HG02973 (cell line): ENCODE measurements around the gene SLC6A12.

ENCODE experiments used
- ATAC-seq: cut with Tn5 transposase; IDR thresholded peaks from one replicate; pipeline ENCODE4 v1.9.1; 2021; ENCODE audit warnings: moderate library complexity; ENCODE audit not compliant: unreplicated experiment

SLC6A12 gene

DNA sequence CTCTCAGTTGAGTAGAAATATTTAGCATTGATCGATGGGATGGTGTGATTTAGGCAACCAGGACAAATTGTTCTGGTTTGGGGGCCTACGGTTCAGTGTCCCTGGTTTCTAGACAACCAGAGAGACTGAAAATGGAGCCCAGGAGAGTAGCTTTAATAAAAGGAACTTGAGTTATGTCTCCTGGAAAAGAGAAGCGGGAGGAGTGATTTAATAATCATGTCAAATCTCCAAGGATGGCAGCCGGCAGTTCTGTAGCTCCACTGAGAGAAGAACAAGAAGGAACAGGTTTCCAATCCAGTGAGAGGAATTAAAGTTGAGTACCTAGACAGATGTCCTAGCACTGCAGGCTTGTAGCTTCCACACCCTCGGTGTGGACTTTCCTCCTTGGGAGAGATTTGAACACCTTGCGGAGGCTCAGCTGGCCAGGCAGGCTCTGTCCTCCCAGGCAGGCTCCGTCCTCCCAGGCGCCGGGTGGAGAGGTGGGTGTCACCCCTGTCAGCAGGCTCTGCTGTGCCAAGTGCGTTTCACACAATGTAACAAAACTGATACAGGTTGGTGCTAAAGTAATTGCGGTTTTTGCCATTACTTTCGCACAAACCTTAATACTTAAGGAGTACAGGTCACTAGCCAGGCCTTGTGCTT, 45.9 kb downstream of the SLC6A12 start:
- no peak for ATAC-seq

DNA sequence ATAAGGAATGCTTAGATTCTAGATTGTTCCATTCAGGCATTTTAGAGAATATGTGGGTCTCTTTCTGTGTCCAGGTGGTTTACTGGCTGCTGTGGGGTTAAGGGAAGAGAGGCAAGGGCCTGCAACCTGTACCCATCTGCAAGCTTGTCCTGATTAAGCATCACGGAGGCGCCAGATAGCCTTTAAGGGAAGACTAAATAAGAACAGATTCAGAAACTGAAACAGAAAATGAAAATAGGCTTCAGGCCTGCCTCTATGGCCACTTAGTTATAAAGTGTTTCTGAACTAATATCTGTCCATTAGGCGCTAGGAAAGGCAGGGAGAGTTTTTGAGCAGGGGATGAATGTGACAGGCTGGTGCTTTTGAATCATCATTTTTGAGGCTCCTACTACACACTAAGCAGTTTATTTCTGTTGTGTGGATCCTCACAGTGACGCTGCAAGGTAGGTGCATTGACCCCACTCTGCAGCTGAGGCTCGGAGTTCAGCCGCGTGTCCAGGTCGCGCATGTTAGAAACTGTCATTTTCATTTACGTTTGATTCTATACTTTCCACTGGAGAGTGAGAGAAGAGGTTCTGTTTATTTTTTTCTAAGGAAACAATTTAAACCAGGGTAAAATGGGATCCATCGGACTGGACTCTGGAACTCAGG, 47.4 kb downstream of the SLC6A12 start:
- no peak for ATAC-seq

DNA sequence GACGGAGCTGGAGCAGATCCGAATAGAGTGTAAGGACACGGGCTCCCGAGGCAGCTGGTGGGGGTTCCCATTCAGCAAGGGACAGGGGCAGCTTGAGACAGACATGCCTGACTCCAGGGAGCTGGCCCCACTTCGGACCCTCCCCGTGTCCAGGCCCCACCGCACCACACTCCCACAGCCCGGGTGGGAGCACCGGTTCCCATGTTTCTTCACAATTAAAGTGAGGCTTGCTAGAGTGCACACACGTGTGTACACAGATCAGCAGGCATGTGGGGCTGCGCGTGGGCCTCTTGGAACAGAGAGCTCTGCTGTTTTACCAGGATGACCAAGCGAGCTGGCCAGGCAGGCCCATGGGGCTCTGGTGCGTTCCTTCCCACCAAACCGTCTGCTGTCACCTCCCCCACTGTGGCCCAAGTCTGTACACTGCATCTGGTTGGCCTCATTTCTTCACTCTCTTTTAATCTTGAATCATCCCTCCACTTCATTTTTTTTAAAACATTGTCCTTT, 48.0 kb downstream of the SLC6A12 start:
- no peak for ATAC-seq

DNA sequence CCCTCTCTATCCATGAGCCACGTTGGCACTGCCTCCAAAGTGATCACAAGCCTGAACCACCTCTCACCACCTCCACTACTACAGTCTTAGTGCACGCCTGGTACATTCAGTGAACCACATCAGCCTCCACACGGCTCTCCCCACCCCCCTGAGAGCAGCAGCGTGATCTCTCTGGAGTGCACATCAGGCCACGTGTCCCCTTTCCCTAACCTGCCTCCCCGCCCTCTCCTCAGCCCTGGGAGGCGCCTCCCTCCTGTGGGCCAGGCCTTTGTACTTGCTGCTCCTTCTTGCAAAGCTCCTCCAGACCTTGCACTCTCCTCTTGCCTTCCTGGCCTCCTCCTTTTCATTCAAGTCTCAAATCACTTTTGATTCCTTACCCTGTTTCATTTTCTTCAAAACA, 49.8 kb downstream of the SLC6A12 start:
- ATAC-seq: no peak

DNA sequence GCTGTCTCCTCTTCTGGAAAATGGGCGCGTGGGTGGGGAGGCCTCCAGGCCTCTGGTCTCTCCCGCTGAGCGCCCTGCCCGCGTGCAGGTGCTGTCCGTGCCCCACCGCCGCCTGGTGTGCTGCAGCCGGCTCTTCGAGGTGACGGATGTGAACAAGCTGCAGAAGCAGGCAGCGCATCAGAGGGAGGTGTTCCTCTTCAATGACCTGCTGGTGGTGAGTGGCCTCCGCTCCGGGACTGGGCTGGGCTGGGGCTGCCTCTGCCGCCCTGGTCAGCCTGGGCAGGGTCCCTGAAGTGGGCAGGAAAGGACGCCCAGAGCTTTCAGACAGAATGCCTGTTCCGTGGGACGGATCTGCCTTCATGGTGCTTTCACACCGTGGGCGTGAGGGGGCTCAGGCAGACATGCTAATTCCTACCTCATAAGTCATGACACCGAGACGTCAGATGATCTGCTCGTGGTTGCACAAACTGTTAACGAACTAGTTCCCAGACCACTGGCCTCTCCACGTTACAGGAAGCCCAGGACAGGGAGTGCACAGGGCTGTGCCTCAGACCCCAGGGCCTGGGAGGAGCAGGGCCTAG, 50.5 kb downstream of the SLC6A12 start:
- ATAC-seq: no peak

DNA sequence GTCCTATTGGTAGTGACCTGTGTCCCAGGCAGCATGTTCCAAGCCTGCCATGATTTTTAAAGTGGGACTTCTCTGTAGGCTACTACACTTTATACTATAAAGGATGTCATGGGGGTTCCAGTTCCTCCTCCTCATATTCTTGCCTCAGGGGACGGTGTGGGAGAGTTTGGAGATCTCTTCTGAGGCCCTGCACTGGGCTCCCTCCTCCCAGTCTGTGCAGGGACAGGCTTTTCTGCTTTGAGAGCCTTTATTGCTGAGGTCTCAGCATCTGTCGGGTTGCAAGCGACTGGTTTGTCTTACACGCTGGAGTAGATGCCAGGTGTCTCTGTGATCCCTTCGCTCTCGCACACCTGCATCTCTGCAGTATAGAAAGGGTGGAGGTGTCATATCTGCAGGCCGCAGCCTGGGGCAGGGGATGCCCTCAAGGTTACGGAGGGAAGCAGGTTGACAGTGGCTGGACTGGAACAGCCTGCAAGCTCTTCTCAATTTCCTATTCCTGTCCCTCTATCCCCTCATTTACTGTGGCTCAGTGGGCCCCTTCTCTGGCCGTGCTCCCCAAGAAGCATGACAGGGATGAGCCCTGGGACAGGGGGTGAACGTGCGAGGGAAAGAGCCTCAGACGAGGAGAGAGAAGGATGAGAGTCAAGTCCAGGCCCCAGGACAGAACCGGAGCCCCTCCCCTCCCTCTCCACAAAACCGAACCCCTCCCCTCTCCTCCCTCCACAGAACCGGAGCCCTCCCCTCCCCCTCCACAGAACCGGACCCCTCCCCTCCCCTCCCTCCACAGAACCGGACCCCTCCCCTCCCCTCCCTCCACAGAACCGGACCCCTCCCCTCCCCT, 51.3 kb downstream of the SLC6A12 start:
- no peak for ATAC-seq

DNA sequence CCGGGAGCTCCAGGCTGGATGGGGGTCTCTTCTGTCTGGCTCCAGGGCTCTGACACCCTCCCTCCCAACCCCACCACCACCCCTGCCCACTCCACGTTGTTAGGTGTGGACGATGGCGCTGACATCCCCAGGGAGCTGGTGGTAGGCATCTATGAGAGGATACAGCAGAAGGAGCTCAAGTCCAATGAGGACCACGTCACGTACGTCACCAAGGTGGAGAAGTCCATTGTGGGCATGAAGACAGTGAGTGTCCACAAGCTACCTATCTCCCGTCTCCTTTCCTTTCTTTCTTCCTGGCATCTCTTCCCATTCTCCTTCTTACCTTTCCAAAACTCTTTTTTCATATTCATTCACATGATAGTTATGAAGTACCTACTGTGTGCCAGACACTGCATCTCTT, 52.1 kb downstream of the SLC6A12 start:
- no peak for ATAC-seq

DNA sequence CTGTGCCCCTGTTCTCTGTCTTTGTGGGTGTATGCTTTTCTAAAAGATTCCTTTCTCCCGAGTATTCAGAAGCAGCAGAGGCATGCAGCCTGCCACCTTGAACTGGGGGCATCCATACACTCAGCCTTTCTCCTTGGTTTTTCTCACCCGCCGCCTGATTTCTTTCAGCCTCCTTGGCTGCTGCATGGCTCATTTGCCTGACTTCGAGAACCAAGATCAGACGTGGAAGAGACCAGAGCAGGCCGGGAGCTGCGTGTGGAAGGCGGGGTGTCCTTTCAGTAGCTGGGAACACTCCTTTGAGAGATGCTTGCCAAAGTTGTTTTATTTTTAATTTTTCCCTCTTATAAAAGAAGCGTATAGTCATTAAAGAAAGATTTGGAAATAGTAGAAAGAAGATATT, 53.1 kb downstream of the SLC6A12 start:
- ATAC-seq: no peak

DNA sequence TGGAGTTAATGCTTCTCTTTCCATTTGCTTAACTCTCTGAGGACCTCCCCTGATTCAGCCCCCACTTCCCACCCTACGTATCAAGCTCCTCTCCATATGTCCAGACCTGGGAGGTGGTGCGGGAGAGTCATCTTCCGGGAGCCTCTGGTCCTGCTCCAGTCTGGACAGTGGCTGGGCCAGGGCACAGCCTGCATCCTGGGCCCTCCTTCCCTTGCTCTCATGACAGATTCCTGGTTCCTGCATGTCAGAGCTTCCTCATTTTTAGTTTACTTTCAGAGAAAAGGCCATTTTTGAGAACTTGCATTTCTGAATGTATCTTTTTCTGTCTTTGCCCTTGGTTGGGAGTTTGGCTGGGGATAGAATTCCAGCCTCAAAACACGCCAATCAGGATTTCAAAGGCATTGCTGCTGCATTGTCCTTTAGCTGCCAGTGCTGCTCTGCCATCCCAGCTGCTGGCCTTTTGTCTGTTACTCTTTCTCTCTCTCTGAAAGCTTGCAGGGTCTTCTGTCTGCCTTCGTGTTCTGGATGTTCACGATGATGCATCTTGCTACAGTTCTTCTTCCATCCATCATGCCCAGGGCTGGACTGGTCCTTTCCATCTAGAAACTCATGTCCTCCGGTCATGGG, 54.7 kb downstream of the SLC6A12 start:
- no peak for ATAC-seq

DNA sequence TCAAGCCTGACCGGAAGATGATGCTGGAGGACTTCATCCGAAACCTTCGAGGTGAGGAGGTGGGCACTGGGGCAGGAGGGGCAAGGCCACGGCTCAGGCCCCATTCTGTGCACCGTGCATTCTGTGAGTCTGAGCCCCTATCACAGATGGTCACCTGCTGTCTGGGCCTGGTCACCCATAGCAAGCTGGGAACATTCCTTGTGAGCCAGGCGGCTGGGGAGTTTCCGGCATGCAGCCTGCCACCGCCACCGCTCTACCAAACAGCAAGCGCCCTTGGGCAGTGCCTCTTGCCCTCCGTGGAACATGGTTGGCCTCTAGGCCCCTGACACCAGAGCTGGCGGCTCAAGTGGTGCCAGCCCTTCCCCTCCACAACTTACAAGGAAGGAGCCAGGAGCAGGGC, 56.3 kb downstream of the SLC6A12 start:
- no peak for ATAC-seq

DNA sequence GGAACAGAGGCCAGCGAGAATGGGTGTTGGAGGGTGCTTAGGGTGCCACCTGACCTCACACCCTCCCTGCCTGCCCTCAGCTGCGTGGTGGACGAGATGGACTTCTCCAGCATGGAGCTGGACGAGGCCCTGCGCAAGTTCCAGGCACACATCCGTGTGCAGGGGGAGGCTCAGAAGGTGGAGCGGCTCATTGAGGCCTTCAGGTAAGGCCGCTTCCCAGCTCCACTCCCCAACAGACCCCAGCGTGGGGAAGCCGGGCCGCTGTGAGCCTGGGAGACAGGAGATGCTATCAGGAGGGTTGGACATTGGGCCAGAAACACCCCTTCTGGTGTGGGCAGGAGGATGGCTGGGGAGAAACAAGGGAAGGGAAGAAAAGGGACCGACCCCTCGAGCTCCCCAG, 57.0 kb downstream of the SLC6A12 start:
- ATAC-seq: no peak

DNA sequence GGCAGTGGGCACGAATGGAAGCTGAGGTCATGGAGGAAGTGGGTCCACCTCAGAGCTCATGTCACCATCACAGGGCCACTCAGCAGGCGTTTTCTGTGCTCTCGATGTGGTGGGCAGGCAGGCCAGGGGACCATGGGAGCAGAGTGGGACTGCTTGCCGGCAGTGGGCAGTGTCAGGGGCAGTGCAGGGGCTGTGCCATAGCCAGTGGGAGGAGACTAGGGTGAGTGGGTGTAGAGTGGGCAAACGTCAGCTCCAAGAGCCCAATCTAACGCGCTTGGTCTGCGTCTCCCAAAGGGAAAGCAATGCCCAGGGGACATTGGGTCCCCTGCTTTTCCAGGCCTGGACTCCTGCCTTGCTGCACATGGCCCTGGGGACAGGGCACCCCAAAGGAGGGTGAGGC, 58.3 kb downstream of the SLC6A12 start:
- ATAC-seq: no peak

DNA sequence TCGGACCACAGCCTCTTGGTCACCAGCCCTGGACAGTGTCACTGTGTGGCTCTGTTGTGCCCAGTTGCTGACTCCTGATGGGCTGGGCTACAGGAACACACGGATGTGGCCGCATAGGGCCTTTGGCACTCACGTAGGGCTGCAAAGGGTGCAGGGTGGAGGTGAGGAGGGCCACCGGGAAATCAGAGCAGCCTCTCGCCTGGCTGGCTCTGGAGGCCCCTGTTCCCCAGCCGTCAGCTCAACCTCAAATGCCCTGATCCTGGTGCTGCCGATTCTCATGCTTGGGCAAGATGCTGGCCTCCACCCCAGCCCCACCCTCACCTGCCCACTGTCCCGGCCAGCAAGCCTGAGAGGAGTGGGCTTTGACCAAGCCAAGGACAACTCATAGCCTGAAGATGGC, 59.0 kb downstream of the SLC6A12 start:
- no peak for ATAC-seq

DNA sequence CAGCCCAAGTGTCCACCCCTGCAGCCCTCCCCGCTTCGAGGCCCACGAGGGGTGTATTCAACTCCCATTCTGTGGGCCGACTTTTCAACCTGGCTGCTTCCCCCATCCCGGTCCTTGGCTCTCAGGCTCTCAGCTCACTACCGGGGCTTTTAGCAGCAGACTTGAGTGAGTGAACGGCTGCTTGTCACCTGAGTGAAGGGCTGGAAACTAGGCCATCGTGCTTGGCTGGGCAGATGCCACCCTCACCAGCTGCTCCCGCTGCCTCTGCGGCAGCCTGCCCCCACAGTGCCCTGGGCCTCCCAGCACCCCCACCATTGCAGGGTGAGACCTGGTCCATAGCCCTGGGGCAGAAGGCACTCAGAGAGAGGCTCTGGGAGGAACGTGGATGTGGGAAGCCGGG, 59.9 kb downstream of the SLC6A12 start:
- no peak for ATAC-seq

DNA sequence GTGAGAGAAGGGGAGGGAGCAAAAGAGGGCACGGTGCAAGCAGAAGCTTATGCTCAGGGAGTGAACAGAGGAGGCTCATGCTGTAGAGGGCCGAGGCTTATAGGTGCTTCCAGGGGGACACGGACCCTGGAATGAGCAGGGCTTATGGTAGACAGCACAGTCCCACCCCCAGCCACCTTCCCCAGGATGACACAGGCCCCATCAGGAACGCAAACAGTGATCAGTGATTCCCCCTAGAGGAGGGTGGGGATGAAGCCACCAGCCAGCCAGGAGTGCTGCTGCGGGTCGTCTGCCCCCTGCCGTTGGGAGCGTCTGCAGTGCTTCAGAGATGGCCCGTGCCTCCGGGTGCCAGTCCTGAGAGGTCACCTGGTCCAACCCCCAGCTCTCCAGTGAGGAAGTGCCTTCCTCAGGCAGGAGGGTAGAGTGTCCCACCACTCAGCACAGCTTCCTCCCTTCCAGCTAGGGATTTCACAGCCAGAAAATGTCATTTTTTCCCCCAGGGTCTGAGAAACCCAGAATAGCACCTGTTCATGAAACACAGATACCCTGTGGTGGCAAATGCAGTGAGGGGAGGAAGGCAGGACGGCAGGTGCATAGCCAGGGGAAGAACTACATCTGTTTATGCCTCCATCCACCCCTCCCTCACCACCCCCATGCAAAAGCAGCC, 60.7 kb downstream of the SLC6A12 start:
- no peak for ATAC-seq

DNA sequence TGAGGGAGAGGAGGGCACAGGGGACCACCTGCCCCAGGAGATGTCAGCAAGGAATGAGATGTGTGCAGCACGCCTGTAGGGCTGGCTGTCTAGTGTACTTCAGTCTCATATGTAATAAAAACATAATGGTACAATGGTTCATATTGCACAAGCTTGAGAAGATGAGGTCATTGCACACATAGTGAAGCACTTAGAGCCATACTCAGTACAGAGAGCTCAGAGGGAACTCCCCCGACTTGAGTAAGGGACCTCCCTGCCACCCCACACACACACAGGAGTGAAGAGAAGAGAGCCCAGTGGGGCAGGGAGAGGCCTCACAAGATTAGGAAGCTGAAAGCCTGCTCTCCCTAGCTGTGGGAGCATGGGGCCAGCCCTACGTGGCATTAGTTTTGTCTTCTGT, 61.5 kb downstream of the SLC6A12 start:
- ATAC-seq: no peak

DNA sequence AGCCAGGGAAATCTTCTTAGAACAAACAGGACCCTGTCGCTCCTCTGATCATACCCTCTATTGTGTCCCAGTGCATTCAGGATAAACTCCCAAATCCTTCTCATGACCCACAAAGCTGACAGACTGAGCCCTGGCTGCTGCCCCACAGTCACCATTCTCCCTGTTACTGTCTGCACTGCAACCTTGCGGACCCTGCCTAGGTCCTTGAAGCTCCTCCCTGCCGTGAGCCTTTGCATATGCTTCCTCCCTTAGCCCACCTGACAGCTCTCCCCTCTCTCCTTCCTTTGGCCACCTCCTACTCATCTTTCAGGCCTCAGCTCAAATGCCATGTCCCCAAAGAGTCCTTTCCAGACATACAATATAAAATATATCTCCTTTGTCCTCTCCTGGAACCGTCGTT, 62.4 kb downstream of the SLC6A12 start:
- ATAC-seq: no peak

DNA sequence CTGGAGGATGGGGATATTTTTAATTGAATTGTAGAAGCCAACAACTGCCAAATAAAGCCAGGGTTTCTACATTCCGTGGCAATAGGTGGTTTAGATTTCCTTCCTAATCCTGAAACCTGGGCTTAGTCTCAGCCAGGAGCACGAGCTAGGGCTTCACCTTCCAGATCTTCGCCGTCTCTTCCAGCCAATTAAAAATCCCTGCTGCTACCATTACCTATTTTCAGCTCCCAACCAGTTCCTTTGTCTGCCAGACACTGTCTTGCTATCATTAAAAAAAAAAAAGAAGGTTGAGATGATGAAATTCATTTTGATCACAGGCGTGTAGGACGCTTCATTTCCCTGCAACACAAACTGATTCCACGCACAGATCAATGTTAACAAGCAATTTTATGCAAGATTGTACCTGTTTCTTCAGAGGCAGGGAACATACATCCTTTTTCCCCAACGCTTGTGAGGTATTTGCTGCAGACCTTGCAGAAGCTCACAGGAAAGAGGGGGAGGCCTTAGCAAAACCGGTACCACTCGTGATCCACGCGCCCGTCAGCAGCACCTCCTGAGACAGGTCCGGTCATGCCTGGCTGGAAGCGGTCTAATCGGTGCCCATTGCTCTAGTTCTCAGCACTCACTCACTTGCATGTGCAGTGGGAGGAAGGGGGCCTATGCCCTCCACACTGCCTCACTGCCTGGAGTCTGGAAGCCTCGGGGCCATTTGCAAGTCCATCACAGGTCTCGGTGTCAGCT, 65.1 kb downstream of the SLC6A12 start:
- ATAC-seq: no peak

DNA sequence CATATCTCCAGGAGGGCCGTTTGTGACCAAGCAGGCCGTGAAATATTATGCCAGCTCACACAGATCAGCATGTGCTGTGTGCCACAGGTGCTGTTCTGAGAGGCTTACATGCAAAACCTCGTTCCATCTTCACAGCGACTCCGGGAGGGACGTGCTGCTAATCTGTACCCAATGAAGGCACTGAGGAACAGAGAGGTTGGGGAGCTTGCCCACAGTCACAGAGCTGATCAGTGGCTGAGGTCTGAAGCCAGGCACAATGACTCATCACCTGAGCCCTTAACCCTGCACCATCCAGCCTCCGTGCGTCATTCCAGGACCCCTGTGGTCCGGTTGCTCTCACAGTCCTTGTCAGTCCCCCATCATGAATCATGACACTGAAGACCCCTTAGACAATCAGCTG, 66.7 kb downstream of the SLC6A12 start:
- ATAC-seq: no peak

DNA sequence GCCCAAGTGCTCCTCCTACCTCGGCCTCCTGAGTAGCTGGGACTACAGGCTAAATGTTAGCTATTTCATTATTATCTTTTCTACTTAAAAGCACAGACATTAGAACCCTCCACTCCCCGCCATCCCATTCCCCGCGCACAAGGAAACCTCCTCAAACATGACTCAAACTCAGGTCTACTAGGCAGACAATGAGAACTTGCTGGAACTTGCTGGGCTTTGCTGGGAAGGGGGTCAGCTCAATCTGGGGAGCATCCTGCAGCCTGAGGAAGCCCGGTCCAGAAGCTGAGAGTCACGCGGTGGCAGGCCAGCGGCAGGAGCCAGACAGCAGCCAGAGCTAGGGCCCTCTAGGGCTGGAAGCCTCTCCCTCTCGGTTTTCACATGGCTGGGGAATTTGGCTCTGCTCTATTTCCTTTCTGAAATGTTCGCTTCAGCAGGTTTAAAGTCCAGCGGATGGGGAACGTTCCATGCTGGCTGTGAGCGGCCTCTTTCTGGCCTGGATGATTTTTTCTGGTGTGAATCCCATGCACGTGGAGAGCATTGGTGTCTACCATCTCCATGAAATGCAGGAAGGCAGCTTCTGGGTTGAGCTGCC, 68.5 kb downstream of the SLC6A12 start:
- ATAC-seq: no peak
